HG03103 (cell line): ENCODE results near the gene KLHDC9.
"Not testable (repeated sequence)": the region's sequence is repeated elsewhere in the genome, so short reads cannot be mapped to it uniquely, and the experiment has no call there.

Experiments
- ATAC-seq: cut with Tn5 transposase; IDR thresholded peaks from one replicate; pipeline ENCODE4 v1.9.1; 2021; ENCODE audit warnings: low read depth; ENCODE audit not compliant: unreplicated experiment

KLHDC9 gene

GRCh38 chr1:161092621-161093028, 5.5 kb upstream of the KLHDC9 start:
- no peak for ATAC-seq

- no peak for ATAC-seq
These were observed 3.7 kb upstream of the KLHDC9 start for GRCh38 chr1:161094481-161094880.

- ATAC-seq, result no peak
These were observed 2.9 kb upstream of the KLHDC9 start for GRCh38 chr1:161095230-161095629.

GRCh38 chr1:161096015-161096414, 2.1 kb upstream of the KLHDC9 start:
- ATAC-seq, result no peak

GRCh38 chr1:161096530-161096929, 1.6 kb upstream of the KLHDC9 start:
- ATAC-seq, result no peak

GRCh38 chr1:161099090-161099802, 1.1 kb downstream of the KLHDC9 start:
- ATAC-seq, result no peak

GRCh38 chr1:161100556-161100955, 2.4 kb downstream of the KLHDC9 start:
- ATAC-seq, result no peak

GRCh38 chr1:161106431-161106830, 8.3 kb downstream of the KLHDC9 start:
- ATAC-seq, result no peak

- ATAC-seq, result no peak
These were observed 13.0 kb downstream of the KLHDC9 start for GRCh38 chr1:161111117-161111516.

GRCh38 chr1:161111527-161111926, 13.4 kb downstream of the KLHDC9 start:
- ATAC-seq, result no peak

GRCh38 chr1:161113915-161114314, 15.8 kb downstream of the KLHDC9 start:
- no peak for ATAC-seq

- no peak for ATAC-seq
These were observed 16.4 kb downstream of the KLHDC9 start for GRCh38 chr1:161114556-161114955.

GRCh38 chr1:161115132-161115711, 17.1 kb downstream of the KLHDC9 start:
- no peak for ATAC-seq

- not testable (repeated sequence) for ATAC-seq
These were observed 17.8 kb downstream of the KLHDC9 start for GRCh38 chr1:161115961-161116360.

GRCh38 chr1:161117759-161118581, 19.8 kb downstream of the KLHDC9 start, which contains the start of the genes NIT1 and PFDN2:
Gene NIT1, plus strand, starts transcription at chr1:161118105. Its CDS starts 72 bp downstream, at chr1:161118177.
Gene PFDN2, minus strand, starts transcription at chr1:161118037. Its CDS starts 11 bp downstream, at chr1:161118026.
- peak; percentile 71 for ATAC-seq

GRCh38 chr1:161119092-161119903, 21.1 kb downstream of the KLHDC9 start:
- ATAC-seq, result no peak

GRCh38 chr1:161121042-161121650, 23.0 kb downstream of the KLHDC9 start:
- ATAC-seq, result no peak

- no peak for ATAC-seq
These were observed 23.7 kb downstream of the KLHDC9 start for GRCh38 chr1:161121834-161122233.

- ATAC-seq, result no peak
These were observed 24.8 kb downstream of the KLHDC9 start for GRCh38 chr1:161122967-161123366.

- no peak for ATAC-seq
These were observed 29.5 kb downstream of the KLHDC9 start for GRCh38 chr1:161127649-161128048.
